ENCODE data around the gene CDC25A.

CDC25A gene

DNA sequence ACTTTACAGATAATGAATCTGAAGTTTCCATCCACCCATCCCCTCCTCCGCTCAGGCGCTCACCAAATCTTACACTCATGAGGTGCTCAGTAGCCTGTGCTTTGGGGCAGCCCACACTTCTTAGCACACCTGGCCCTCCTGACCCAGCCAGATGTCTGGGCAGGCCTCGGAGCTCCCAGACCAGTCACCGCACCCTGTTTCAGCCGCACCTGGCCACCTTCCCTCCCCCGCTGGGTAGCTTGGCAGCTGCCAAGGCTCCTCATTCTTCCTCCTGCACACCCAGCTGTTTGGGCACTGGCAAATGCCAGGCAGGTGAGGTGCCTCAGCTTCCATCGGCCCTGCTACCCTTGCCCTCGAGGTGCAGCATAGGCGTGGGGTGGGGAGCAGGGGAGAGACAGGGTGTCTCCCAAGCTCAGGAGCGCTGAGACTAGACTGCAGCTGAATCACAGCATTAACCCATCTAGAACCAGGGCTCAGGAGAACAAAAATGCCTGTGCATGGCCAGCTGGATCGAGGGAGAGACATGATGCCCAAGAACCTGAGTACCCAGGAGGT is 45.8 kb downstream of the CDC25A start:
- H3K79me2 ChIP-seq (ENCODE audit: control insufficient read depth, low read length) = no peaks in the 10 kb centered on the region
- H3K27me3 ChIP-seq (ENCODE audit: control insufficient read depth, low read length) = 0 out of 2 replicates have a peak, but pooled peaks cover 3% of the 10 kb centered on the region
- no peaks in the 10 kb centered on the region for H3K9me3 ChIP-seq (ENCODE audit: control insufficient read depth, insufficient read depth, low read length)
- H4K20me1 ChIP-seq (ENCODE audit: control insufficient read depth, insufficient read depth, low read depth, low read length) = no peaks in the 10 kb centered on the region
- H3K4me3 ChIP-seq (ENCODE audit: low read length) = no peak overlapping the region
- H3K27ac ChIP-seq (ENCODE audit: low read depth, low read length) = no peak overlapping the region
- H3K9me2 ChIP-seq (replicated peaks; ENCODE audit: control insufficient read depth, low read length) = no peaks in the 10 kb centered on the region
- H3K4me2 ChIP-seq (ENCODE audit: low read length) = no peak overlapping the region
- no peaks in the 10 kb centered on the region for H3K36me3 ChIP-seq (ENCODE audit: control insufficient read depth, low read length)
- H3K4me1 ChIP-seq (ENCODE audit: control insufficient read depth, low read length) = no peaks in the 10 kb centered on the region
- H3F3A ChIP-seq (ENCODE audit: control insufficient read depth, insufficient read depth) = no peaks in the 10 kb centered on the region
- TF ChIP-seq, protein P1, sequence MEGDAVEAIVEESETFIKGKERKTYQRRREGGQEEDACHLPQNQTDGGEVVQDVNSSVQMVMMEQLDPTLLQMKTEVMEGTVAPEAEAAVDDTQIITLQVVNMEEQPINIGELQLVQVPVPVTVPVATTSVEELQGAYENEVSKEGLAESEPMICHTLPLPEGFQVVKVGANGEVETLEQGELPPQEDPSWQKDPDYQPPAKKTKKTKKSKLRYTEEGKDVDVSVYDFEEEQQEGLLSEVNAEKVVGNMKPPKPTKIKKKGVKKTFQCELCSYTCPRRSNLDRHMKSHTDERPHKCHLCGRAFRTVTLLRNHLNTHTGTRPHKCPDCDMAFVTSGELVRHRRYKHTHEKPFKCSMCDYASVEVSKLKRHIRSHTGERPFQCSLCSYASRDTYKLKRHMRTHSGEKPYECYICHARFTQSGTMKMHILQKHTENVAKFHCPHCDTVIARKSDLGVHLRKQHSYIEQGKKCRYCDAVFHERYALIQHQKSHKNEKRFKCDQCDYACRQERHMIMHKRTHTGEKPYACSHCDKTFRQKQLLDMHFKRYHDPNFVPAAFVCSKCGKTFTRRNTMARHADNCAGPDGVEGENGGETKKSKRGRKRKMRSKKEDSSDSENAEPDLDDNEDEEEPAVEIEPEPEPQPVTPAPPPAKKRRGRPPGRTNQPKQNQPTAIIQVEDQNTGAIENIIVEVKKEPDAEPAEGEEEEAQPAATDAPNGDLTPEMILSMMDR (IDR thresholded peaks at IDR 0.05; ENCODE audit: low read depth, low read length, poor library complexity, severe bottlenecking) = no peak
- TF ChIP-seq EZH2phosphoT487 (IDR thresholded peaks at IDR 0.05; ENCODE audit: borderline replicate concordance, low read length) = no peak

DNA sequence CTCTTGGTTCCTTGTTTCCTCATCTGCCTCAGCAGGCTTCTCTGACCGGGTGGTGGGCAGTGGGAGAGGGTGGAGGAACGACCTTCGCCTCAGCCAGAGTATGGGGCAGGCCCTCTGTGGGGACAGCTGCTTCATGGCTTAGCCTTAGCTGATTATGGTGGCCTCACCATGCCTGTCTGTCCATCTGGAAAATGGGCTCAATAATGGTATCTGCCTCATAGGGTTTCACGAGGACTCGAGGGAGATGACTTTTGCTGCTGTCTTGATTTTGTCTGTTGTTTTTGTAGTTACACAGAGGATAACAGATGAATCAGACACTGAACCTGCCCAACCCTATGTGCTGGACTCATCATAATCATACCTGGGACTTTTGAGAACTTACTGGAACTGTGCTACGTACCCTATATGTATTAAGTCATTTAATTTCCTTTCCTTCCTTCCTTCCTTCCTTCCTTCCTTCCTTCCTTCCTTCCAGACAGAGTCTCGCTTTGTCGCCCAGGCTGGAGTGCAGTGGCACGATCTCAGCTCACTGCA is 46.5 kb downstream of the CDC25A start:
- Histone ChIP-seq H3K27ac (ENCODE audit: low read depth, low read length) (no peak overlapping the region), H3K4me2 (ENCODE audit: low read length) (no peak overlapping the region), H3F3A (ENCODE audit: control insufficient read depth, insufficient read depth) (no peaks in the 10 kb centered on the region), H3K4me1 (ENCODE audit: control insufficient read depth, low read length) (no peaks in the 10 kb centered on the region), H3K9me2 (replicated peaks; ENCODE audit: control insufficient read depth, low read length) (no peaks in the 10 kb centered on the region), H3K27me3 (ENCODE audit: control insufficient read depth, low read length) (0 out of 2 replicates have a peak, but pooled peaks cover 3% of the 10 kb centered on the region), H3K9me3 (ENCODE audit: control insufficient read depth, insufficient read depth, low read length) (no peaks in the 10 kb centered on the region), H3K79me2 (ENCODE audit: control insufficient read depth, low read length) (no peaks in the 10 kb centered on the region), H4K20me1 (ENCODE audit: control insufficient read depth, insufficient read depth, low read depth, low read length) (no peaks in the 10 kb centered on the region), H3K36me3 (ENCODE audit: control insufficient read depth, low read length) (no peaks in the 10 kb centered on the region), H3K4me3 (ENCODE audit: low read length) (no peak overlapping the region)
- no peak for TF ChIP-seq EZH2phosphoT487 (IDR thresholded peaks at IDR 0.05; ENCODE audit: borderline replicate concordance, low read length)
- TF ChIP-seq, protein P1 (IDR thresholded peaks at IDR 0.05; ENCODE audit: low read depth, low read length, poor library complexity, severe bottlenecking) = no peak

DNA sequence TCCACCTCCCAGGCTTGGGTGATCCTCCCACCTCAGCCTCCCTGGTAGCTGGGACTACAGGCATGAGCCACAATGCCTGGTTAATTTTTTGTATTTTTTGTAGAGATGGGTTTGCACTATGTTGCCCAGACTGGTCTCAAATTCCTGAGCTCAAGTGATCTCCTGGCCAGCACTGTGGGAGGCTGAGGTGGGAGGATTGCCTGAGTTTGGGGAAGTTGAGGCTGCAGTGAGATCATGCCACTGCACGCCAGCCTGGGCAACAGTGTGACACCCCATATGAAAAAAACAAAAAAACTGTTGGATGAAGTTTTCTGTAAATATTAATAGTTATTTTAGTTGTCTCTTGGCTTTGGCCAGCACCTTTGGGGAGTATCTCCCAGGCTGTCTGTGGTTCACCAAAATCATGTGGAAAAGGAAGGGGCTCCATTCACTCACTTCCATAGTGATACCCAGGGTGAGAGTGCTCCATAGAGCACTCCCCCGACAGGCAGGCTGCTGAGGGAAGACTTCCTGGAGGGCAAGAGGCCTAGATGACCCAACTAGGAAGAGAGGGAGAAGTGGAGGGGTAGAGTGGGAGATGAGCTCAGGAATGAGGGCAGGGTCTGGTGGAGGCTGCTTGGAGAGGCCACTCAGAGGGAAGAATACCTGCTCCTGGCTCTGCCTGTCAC is 47.1 kb downstream of the CDC25A start:
- no peaks in the 10 kb centered on the region for H3K36me3 ChIP-seq (ENCODE audit: control insufficient read depth, low read length)
- no peaks in the 10 kb centered on the region for H3K9me2 ChIP-seq (replicated peaks; ENCODE audit: control insufficient read depth, low read length)
- H3K4me3 ChIP-seq (ENCODE audit: low read length) = no peak overlapping the region
- H3F3A ChIP-seq (ENCODE audit: control insufficient read depth, insufficient read depth) = no peaks in the 10 kb centered on the region
- no peaks in the 10 kb centered on the region for H3K9me3 ChIP-seq (ENCODE audit: control insufficient read depth, insufficient read depth, low read length)
- H3K79me2 ChIP-seq (ENCODE audit: control insufficient read depth, low read length) = no peaks in the 10 kb centered on the region
- H3K27ac ChIP-seq (ENCODE audit: low read depth, low read length) = no peak overlapping the region
- TF ChIP-seq, protein P1 (IDR thresholded peaks at IDR 0.05; ENCODE audit: low read depth, low read length, poor library complexity, severe bottlenecking) = no peak
- TF ChIP-seq EZH2phosphoT487 (IDR thresholded peaks at IDR 0.05; ENCODE audit: borderline replicate concordance, low read length) = no peak
- no peaks in the 10 kb centered on the region for H4K20me1 ChIP-seq (ENCODE audit: control insufficient read depth, insufficient read depth, low read depth, low read length)
- no peaks in the 10 kb centered on the region for H3K4me1 ChIP-seq (ENCODE audit: control insufficient read depth, low read length)
- H3K27me3 ChIP-seq (ENCODE audit: control insufficient read depth, low read length) = 0 out of 2 replicates have a peak, but pooled peaks cover 3% of the 10 kb centered on the region
- no peak overlapping the region for H3K4me2 ChIP-seq (ENCODE audit: low read length)

All from DOHH2 (cell line).